ENCODE results near the gene PRKAG2.
A peak's percentile ranks its signal among the peaks of the same experiment; 100 is the strongest.

PRKAG2 gene

GRCh38 chr7:151663382-151664100 is 213.4 kb downstream of the PRKAG2 start:
- no peak for DNase-seq

- no peak for DNase-seq
Measured at GRCh38 chr7:151662251-151662826, 214.6 kb downstream of the PRKAG2 start.

GRCh38 chr7:151661587-151661986 is 215.3 kb downstream of the PRKAG2 start:
- DNase-seq, result no peak

- DNase-seq, result no peak
Measured at GRCh38 chr7:151660141-151660540, 216.8 kb downstream of the PRKAG2 start.

GRCh38 chr7:151659219-151659618 is 217.7 kb downstream of the PRKAG2 start:
- DNase-seq, result no peak

GRCh38 chr7:151658778-151659177 is 218.1 kb downstream of the PRKAG2 start:
- no peak for DNase-seq

GRCh38 chr7:151657173-151657572 is 219.7 kb downstream of the PRKAG2 start:
- DNase-seq, result no peak

- no peak for DNase-seq
Measured at GRCh38 chr7:151655555-151655954, 221.4 kb downstream of the PRKAG2 start.

GRCh38 chr7:151652111-151652510 is 224.8 kb downstream of the PRKAG2 start:
- peak; percentile 59 for DNase-seq

- no peak for DNase-seq
Measured at GRCh38 chr7:151650161-151650560, 226.8 kb downstream of the PRKAG2 start.

GRCh38 chr7:151648429-151648828 is 228.5 kb downstream of the PRKAG2 start:
- no peak for DNase-seq

GRCh38 chr7:151647874-151648273 is 229.0 kb downstream of the PRKAG2 start:
- DNase-seq, result no peak

GRCh38 chr7:151647006-151647405 is 229.9 kb downstream of the PRKAG2 start:
- no peak for DNase-seq

- DNase-seq, result no peak
Measured at GRCh38 chr7:151645311-151645710, 231.6 kb downstream of the PRKAG2 start.

- no peak for DNase-seq
Measured at GRCh38 chr7:151644554-151644953, 232.4 kb downstream of the PRKAG2 start.

GRCh38 chr7:151642746-151643145 is 234.2 kb downstream of the PRKAG2 start:
- no peak for DNase-seq

- no peak for DNase-seq
Measured at GRCh38 chr7:151641587-151641986, 235.3 kb downstream of the PRKAG2 start.

- DNase-seq, result no peak
Measured at GRCh38 chr7:151637781-151638261, 239.1 kb downstream of the PRKAG2 start.

GRCh38 chr7:151634643-151635042 is 242.3 kb downstream of the PRKAG2 start:
- no peak for DNase-seq

GRCh38 chr7:151633516-151633812 is 243.5 kb downstream of the PRKAG2 start:
- DNase-seq, result no peak

GRCh38 chr7:151632750-151633515 is 244.0 kb downstream of the PRKAG2 start:
- no peak for DNase-seq

GRCh38 chr7:151631953-151632749 is 244.8 kb downstream of the PRKAG2 start:
- DNase-seq, result peak; percentile 61

- DNase-seq, result no peak
Measured at GRCh38 chr7:151631570-151631952, 245.4 kb downstream of the PRKAG2 start.
